GM12878 (cell line): ENCODE data around the gene ZNF814. TPM values are rescaled to one million over a fixed set of nuclear protein-coding genes. Genes with fewer than 3 reads are reported as not detected.
"Not testable (repeated sequence)": the region's sequence is repeated elsewhere in the genome, so short reads cannot be mapped to it uniquely, and the experiment has no call there.

Source experiments
- ATAC-seq: fragments of 200-7000 bp; cut with Tn5 transposase; 3 replicates; pipeline ENCODE4 v1.9.1; 2020; ENCODE audit warnings: mild to moderate bottlenecking, moderate library complexity
- BruUV-seq: library from RNA; stranded (reverse); fragments of 400-500 nt; replicated peaks from 2 replicates; lab custom pipeline; 2021; lab: Mats Ljungman, UMichigan
- CTCF ChIA-PET: fragments of 300-600 bp; sonication (Branson Sonifier 250); formaldehyde crosslinking; extraction: SDS; loops from one replicate; lab custom pipeline; 2021; ENCODE audit warnings: inconsistent platforms; lab: Yijun Ruan, JAX
- POLR2A ChIA-PET: fragments of 350-600 bp; formaldehyde crosslinking; extraction: SDS; loops from one replicate; lab custom pipeline; 2021; ENCODE audit warnings: inconsistent platforms; lab: Charles Lee
- RAD21 ChIA-PET: fragments of 300-600 bp; sonication (Branson Sonifier 250); formaldehyde crosslinking; loops from one replicate; lab custom pipeline; 2023; ENCODE audit warnings: antibody characterized with exemption; ENCODE audit not compliant: unreplicated experiment; lab: Charles Lee
- SMC1A ChIA-PET: fragments of 300-600 bp; sonication (Branson Sonifier 250); formaldehyde crosslinking; loops from one replicate; lab custom pipeline; 2023; ENCODE audit not compliant: unreplicated experiment, uncharacterized antibody; lab: Charles Lee
- DNase-seq: peaks from one replicate; pipeline ENCODE4 v3.0.0-alpha.2; 2011; ENCODE audit warnings: low read depth, low spot score
- FAIRE-seq: peaks from 3 replicates; lab custom pipeline; 2011; peaks lifted over from hg19 to GRCh38; lab: Jason Lieb, UNC
- H2AFZ ChIP-seq: 2 replicates; pipeline ENCODE4 v1.6.0; 2011; ENCODE audit warnings: low read depth, low read length, control low read depth; ENCODE audit not compliant: control insufficient read depth
- H3K27ac ChIP-seq: 2 replicates; pipeline ENCODE4 v1.5.1; 2011; ENCODE audit warnings: control low read depth; ENCODE audit not compliant: control insufficient read depth, insufficient read depth
- H3K27me3 ChIP-seq, 2 experiments: replicated peaks in 1 of 2; 2 replicates each; pipeline versions ENCODE4 v1.6.0 to v1.6.1; 2011; ENCODE audit warnings: low read length in 1 of 2; ENCODE audit not compliant: control insufficient read depth in 2 of 2, insufficient read depth in 2 of 2
- H3K36me3 ChIP-seq, 2 experiments: 2 replicates each; pipeline ENCODE4 v1.5.1; 2011; ENCODE audit warnings: low read length in 1 of 2; ENCODE audit not compliant: control insufficient read depth in 2 of 2, insufficient read depth in 2 of 2
- H3K4me1 ChIP-seq: 2 replicates; pipeline ENCODE4 v1.6.1; 2011; ENCODE audit warnings: mild to moderate bottlenecking, low read length, moderate library complexity, mixed read lengths; ENCODE audit not compliant: control insufficient read depth, insufficient read depth
- H3K4me2 ChIP-seq: 2 replicates; pipeline ENCODE4 v1.6.0; 2011; ENCODE audit warnings: control low read depth; ENCODE audit not compliant: control insufficient read depth, insufficient read depth
- H3K4me3 ChIP-seq: fragments of 200-600 bp; sonication (generic); 2 replicates; pipeline ENCODE4 v1.5.1; 2016
- H3K79me2 ChIP-seq: 2 replicates; pipeline ENCODE4 v1.6.0; 2011; ENCODE audit warnings: low read length; ENCODE audit not compliant: control insufficient read depth, insufficient read depth
- H3K9ac ChIP-seq: 2 replicates; pipeline ENCODE4 v1.8.0; 2011; ENCODE audit warnings: low read length, control low read depth, mixed read lengths; ENCODE audit not compliant: control insufficient read depth, insufficient read depth
- H3K9me3 ChIP-seq: replicated peaks from 3 replicates; pipeline ENCODE4 v1.5.1; 2011; ENCODE audit warnings: mild to moderate bottlenecking, low read length; ENCODE audit not compliant: control insufficient read depth, insufficient read depth
- H4K20me1 ChIP-seq: 2 replicates; pipeline ENCODE4 v1.6.0; 2011; ENCODE audit not compliant: control insufficient read depth, insufficient read depth
- BCL11A ChIP-seq: IDR thresholded peaks from 2 replicates; pipeline ENCODE4 v1.6.1; 2011; ENCODE audit warnings: low read depth, low read length
- SRF ChIP-seq, 2 experiments: IDR thresholded peaks; 2 replicates each; pipeline ENCODE4 v1.6.1; 2011; ENCODE audit warnings: low read depth in 2 of 2, low read length in 2 of 2, mild to moderate bottlenecking in 1 of 2, moderate library complexity in 1 of 2
- WGBS: methylation state at CpG from one replicate; pipeline ENCODE4 v1.1.6; 2016; ENCODE audit warnings: low lambda C conversion rate; ENCODE audit not compliant: insufficient replicate concordance, insufficient coverage; ENCODE audit errors: missing lambda C conversion rate; 5-methylcytosine and 5-hydroxymethylcytosine counted together
- in situ Hi-C: fragments of 300-500 bp; cut with MboI; formaldehyde crosslinking; loops from 9 replicates; pipeline ENCODE4 v1.14.3; 2018; ENCODE audit warnings: mixed read lengths
- intact Hi-C: fragments of 100-400 bp; cut with micrococcal nuclease; formaldehyde crosslinking; loops from one replicate; pipeline ENCODE4 v1.14.2; 2022; ENCODE audit not compliant: unreplicated experiment
- polyA plus RNA-seq, 11 experiments: library from polyadenylated mRNA; depleted of rRNA in 4 of 11; unstranded in 6 of 11; stranded (reverse) in 5 of 11; fragments of >200 nt; fragmentation: Nextera tagmentation in 4 of 11; fragmentation: Illumina TruSeq in 1 of 11; extraction: Ambion mirVana in 4 of 11; extraction: Trizol in 1 of 11; gene quantifications; 1 replicate in 1 of 11; 2 replicates in 10 of 11; pipeline versions ENCODE4 v1.2.1 to v1.2.3, GENCODE V29; 2011 to 2016; ENCODE audit warnings: inconsistent platforms in 2 of 11, missing spikeins in 2 of 11, low read depth in 1 of 11
- total RNA-seq, 4 experiments: library from RNA; depleted of rRNA in 3 of 4; stranded (reverse); fragments of >200 nt in 3 of 4; fragmentation: Illumina TruSeq in 1 of 4; extraction: Trizol in 1 of 4; gene quantifications; 2 replicates each; pipeline versions ENCODE4 v1.2.1 to v1.2.3, GENCODE V29; 2013 to 2021
- TF ChIP-seq, protein P1 (sequence below): fragments of 450-650 bp; formaldehyde crosslinking; IDR thresholded peaks from 2 replicates; pipeline ENCODE4 v1.5.0; 2022; ENCODE audit warnings: mild to moderate bottlenecking, missing genetic modification characterization

ZNF814 gene
- total and polyA plus RNA-seq, 10 of the 15 experiments (the other 5 are each of a cell fraction or from before 2014, with no cell fraction given): 10.9 to 31.0 (median 21.6) TPM

DNA sequence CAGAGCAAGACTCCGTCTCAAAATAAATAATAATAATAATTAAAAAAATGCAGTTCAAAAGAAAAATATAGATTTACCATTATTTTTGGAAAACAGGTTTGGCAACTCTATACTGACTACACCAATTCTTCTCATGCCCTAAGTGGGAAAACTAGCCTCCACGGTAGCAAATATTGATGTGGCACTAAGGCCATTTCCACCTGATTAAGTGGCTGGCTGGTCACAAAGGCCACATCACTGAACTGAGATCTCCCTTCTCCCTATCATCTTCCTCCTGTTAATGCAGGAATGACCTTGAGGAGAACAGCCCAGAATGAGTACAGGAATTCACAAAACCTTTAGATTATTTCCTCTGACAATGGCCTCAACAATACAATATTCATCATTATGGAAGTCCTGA, 18.6 kb downstream of the ZNF814 start (continued):
- TF ChIP-seq, protein P1, sequence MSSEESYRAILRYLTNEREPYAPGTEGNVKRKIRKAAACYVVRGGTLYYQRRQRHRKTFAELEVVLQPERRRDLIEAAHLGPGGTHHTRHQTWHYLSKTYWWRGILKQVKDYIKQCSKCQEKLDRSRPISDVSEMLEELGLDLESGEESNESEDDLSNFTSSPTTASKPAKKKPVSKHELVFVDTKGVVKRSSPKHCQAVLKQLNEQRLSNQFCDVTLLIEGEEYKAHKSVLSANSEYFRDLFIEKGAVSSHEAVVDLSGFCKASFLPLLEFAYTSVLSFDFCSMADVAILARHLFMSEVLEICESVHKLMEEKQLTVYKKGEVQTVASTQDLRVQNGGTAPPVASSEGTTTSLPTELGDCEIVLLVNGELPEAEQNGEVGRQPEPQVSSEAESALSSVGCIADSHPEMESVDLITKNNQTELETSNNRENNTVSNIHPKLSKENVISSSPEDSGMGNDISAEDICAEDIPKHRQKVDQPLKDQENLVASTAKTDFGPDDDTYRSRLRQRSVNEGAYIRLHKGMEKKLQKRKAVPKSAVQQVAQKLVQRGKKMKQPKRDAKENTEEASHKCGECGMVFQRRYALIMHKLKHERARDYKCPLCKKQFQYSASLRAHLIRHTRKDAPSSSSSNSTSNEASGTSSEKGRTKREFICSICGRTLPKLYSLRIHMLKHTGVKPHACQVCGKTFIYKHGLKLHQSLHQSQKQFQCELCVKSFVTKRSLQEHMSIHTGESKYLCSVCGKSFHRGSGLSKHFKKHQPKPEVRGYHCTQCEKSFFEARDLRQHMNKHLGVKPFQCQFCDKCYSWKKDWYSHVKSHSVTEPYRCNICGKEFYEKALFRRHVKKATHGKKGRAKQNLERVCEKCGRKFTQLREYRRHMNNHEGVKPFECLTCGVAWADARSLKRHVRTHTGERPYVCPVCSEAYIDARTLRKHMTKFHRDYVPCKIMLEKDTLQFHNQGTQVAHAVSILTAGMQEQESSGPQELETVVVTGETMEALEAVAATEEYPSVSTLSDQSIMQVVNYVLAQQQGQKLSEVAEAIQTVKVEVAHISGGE: no peak
- no peak for TF ChIP-seq SRF (IDR thresholded peaks at IDR 0.05; ENCODE audit: low read depth in 2 of 2, low read length in 2 of 2)
- no peak for TF ChIP-seq BCL11A

- intact Hi-C loops, SMC1A ChIA-PET, RAD21 ChIA-PET, H3K4me3 ChIP-seq, CTCF ChIA-PET, H2AFZ ChIP-seq, H3K9ac ChIP-seq, POLR2A ChIA-PET, H4K20me1 ChIP-seq, H3K4me2 ChIP-seq, FAIRE-seq, in situ Hi-C loops, H3K27me3 ChIP-seq, BruUV-seq, DNase-seq, H3K4me1 ChIP-seq, H3K79me2 ChIP-seq, ATAC-seq, H3K27ac ChIP-seq: not testable (repeated sequence)
- Histone ChIP-seq H3K9me3 (peaks cover 46% of the 10 kb centered on the region), H3K36me3 (peaks cover 9 to 36% of the 10 kb centered on the region in 2 experiments)
- WGBS: 95% methylated on average over 6 of the region's 6 CpGs
Observed at GRCh38 chr19:57869655-57870054, 19.2 kb downstream of the ZNF814 start.
